Nephron (organoid): ENCODE measurements around the gene LSM10.

Experiments
- H3K27ac Mint-ChIP-seq, 3 experiments: 2 replicates each; pipeline ENCODE4 v1.8.0; 2020; ENCODE audit warnings: mixed read lengths in 3 of 3, mild to moderate bottlenecking in 2 of 3, moderate library complexity in 1 of 3
- H3K27me3 Mint-ChIP-seq: 2 replicates; pipeline ENCODE4 v1.8.0; 2021; ENCODE audit warnings: low read depth, mild to moderate bottlenecking, moderate library complexity, mixed read lengths
- H3K36me3 Mint-ChIP-seq: 2 replicates; pipeline ENCODE4 v1.8.0; 2020; ENCODE audit warnings: low read depth, mixed read lengths
- H3K4me1 Mint-ChIP-seq: 2 replicates; pipeline ENCODE4 v1.8.0; 2020; ENCODE audit warnings: mixed read lengths
- H3K4me3 Mint-ChIP-seq, 3 experiments: 2 replicates each; pipeline ENCODE4 v1.8.0; 2020; ENCODE audit warnings: mild to moderate bottlenecking in 3 of 3, mixed read lengths in 3 of 3, moderate library complexity in 2 of 3
- H3K9me3 Mint-ChIP-seq: 2 replicates; pipeline ENCODE4 v1.8.0; 2020; ENCODE audit warnings: mixed read lengths
- CTCF ChIP-seq, 3 experiments: fragments of 200-600 bp; sonication (generic); IDR thresholded peaks; one replicate each; pipeline ENCODE4 v1.5.0; 2021; ENCODE audit warnings: antibody characterized with exemption in 3 of 3; ENCODE audit not compliant: unreplicated experiment in 3 of 3

The LSM10 gene

GRCh38 chr1:36359911-36360550 is 37.7 kb downstream of the LSM10 start:
- Mint-ChIP-seq H3K27ac (peak overlapping the region in 2 of 3 experiments; percentile 4 to 46), H3K4me3 (no peak overlapping the region), H3K27me3 (no peaks in the 10 kb centered on the region), H3K9me3 (no peaks in the 10 kb centered on the region), H3K4me1 (peaks cover 14% of the 10 kb centered on the region), H3K36me3 (peaks cover 40% of the 10 kb centered on the region)
- no peak for TF ChIP-seq CTCF (IDR thresholded peaks at IDR 0.05; ENCODE audit: unreplicated experiment in 3 of 3)

GRCh38 chr1:36359383-36359782 is 38.3 kb downstream of the LSM10 start:
- peaks cover 42% of the 10 kb centered on the region for H3K36me3 Mint-ChIP-seq
- H3K27me3 Mint-ChIP-seq = no peaks in the 10 kb centered on the region
- no peak overlapping the region for H3K4me3 Mint-ChIP-seq
- peak overlapping the region in 2 of 3 experiments; percentile 4 to 46 for H3K27ac Mint-ChIP-seq
- no peak for TF ChIP-seq CTCF (IDR thresholded peaks at IDR 0.05; ENCODE audit: unreplicated experiment in 3 of 3)
- no peaks in the 10 kb centered on the region for H3K9me3 Mint-ChIP-seq
- H3K4me1 Mint-ChIP-seq = peaks cover 14% of the 10 kb centered on the region

- Mint-ChIP-seq H3K4me1 (peaks cover 14% of the 10 kb centered on the region), H3K27me3 (no peaks in the 10 kb centered on the region), H3K4me3 (no peak overlapping the region)
Measured at GRCh38 chr1:36358514-36359084, 39.1 kb downstream of the LSM10 start.

GRCh38 chr1:36355811-36356210 is 41.9 kb downstream of the LSM10 start:
- Mint-ChIP-seq H3K27me3 (no peaks in the 10 kb centered on the region), H3K4me3 (no peak overlapping the region), H3K36me3 (peaks cover 40% of the 10 kb centered on the region), H3K27ac (no peak overlapping the region), H3K9me3 (no peaks in the 10 kb centered on the region), H3K4me1 (peaks cover 27% of the 10 kb centered on the region)
- no peak for TF ChIP-seq CTCF (IDR thresholded peaks at IDR 0.05; ENCODE audit: unreplicated experiment in 3 of 3)

More at GRCh38 chr1:36358514-36359084, 39.1 kb downstream of the LSM10 start:
- H3K27ac Mint-ChIP-seq = no peak overlapping the region
- no peak for TF ChIP-seq CTCF (IDR thresholded peaks at IDR 0.05; ENCODE audit: unreplicated experiment in 3 of 3)
- peaks cover 46% of the 10 kb centered on the region for H3K36me3 Mint-ChIP-seq
- H3K9me3 Mint-ChIP-seq = no peaks in the 10 kb centered on the region

- Mint-ChIP-seq H3K27ac (peak overlapping the region in 1 of 3 experiments; percentile 9), H3K4me3 (no peak overlapping the region), H3K9me3 (no peaks in the 10 kb centered on the region), H3K36me3 (peaks cover 35% of the 10 kb centered on the region), H3K27me3 (no peaks in the 10 kb centered on the region), H3K4me1 (peaks cover 27% of the 10 kb centered on the region)
- TF ChIP-seq CTCF (IDR thresholded peaks at IDR 0.05; ENCODE audit: unreplicated experiment in 3 of 3) = no peak
Measured at GRCh38 chr1:36354486-36354885, 43.2 kb downstream of the LSM10 start.
